ENCODE data around the gene MAST4.

- TF ChIP-seq CTCF (IDR thresholded peaks at IDR 0.05; ENCODE audit: low read depth, low read length, poor library complexity, severe bottlenecking) (no peak), EZH2phosphoT487 (IDR thresholded peaks at IDR 0.05; ENCODE audit: borderline replicate concordance, low read length) (no peak)
Measured at GRCh38 chr5:66728049-66728448, 131.9 kb downstream of the MAST4 start.

Data from DOHH2 (cell line).